Esophagus muscularis mucosa (tissue), 4 donors: ENCODE data around the gene CCDC17. TPM values are rescaled to one million over a fixed set of nuclear protein-coding genes. Genes with fewer than 3 reads are reported as not detected.

ENCODE experiments used
- DNase-seq: peaks from one replicate; pipeline ENCODE4 v3.0.0-alpha.2; 2017; ENCODE audit errors: extremely low spot score
- H3K27ac ChIP-seq, 4 donors: fragments of 200-600 bp; sonication (generic); replicated peaks in 1 of 4; 1 replicate in 3 of 4; 2 replicates in 1 of 4; pipeline ENCODE4 v1.5.1; 2016 to 2019; ENCODE audit warnings: mild to moderate bottlenecking in 1 of 4
- H3K27me3 ChIP-seq, 4 donors: fragments of 200-600 bp; sonication (generic); one replicate each; pipeline versions ENCODE4 v1.5.1 to v1.6.0; 2016 to 2019
- H3K36me3 ChIP-seq, 4 donors: fragments of 200-600 bp; sonication (generic); one replicate each; pipeline ENCODE4 v1.5.1; 2016 to 2019
- H3K4me1 ChIP-seq, 4 donors: fragments of 200-600 bp; sonication (generic); one replicate each; pipeline ENCODE4 v1.5.1; 2016 to 2019
- H3K4me3 ChIP-seq, 4 donors: fragments of 200-600 bp; sonication (generic); 1 replicate in 2 of 4; 2 replicates in 2 of 4; pipeline ENCODE4 v1.5.1; 2016 to 2019; ENCODE audit warnings: mild to moderate bottlenecking in 4 of 4, moderate library complexity in 1 of 4
- H3K9me3 ChIP-seq, 4 donors: fragments of 200-600 bp; sonication (generic); 1 replicate in 3 of 4; 2 replicates in 1 of 4; pipeline ENCODE4 v1.5.1; 2016 to 2019
- CTCF ChIP-seq, 3 experiments: fragments of 200-600 bp in 2 of 3; fragments of 450-650 bp in 1 of 3; sonication (generic) in 2 of 3; IDR thresholded peaks; one replicate each; pipeline ENCODE4 v1.5.1; 2017 to 2019; ENCODE audit warnings: antibody characterized with exemption in 3 of 3, mild to moderate bottlenecking in 2 of 3, moderate library complexity in 1 of 3
- EP300 ChIP-seq: sonication (generic); formaldehyde crosslinking; IDR thresholded peaks from one replicate; pipeline ENCODE4 v1.6.1; 2017; ENCODE audit warnings: antibody characterized with exemption
- POLR2A ChIP-seq: fragments of 450-650 bp; IDR thresholded peaks from one replicate; pipeline ENCODE4 v1.6.1; 2017; ENCODE audit warnings: antibody characterized with exemption, moderate library complexity, mild to moderate bottlenecking, low read depth
- POLR2AphosphoS5 ChIP-seq, 2 donors: sonication (generic); formaldehyde crosslinking; IDR thresholded peaks; one replicate each; pipeline ENCODE4 v1.6.1; 2017; ENCODE audit warnings: antibody characterized with exemption in 2 of 2
- WGBS: methylation state at CpG from one replicate; pipeline ENCODE4 v1.1.5; 2018; 5-methylcytosine and 5-hydroxymethylcytosine counted together
- intact Hi-C: fragments of 100-400 bp; cut with DNase I; formaldehyde crosslinking; loops from one replicate; pipeline ENCODE4 v1.15.1; 2023
- total RNA-seq, 4 donors: library from RNA; depleted of rRNA; stranded (reverse); fragments of >200 nt; gene quantifications; one replicate each; pipeline versions ENCODE4 v1.1.0 to v1.2.1, GENCODE V29; 2016

Gene CCDC17
- total RNA-seq, 4 donors from 2014 or later: 0.66 to 1.0 (median 0.90) TPM

DNA sequence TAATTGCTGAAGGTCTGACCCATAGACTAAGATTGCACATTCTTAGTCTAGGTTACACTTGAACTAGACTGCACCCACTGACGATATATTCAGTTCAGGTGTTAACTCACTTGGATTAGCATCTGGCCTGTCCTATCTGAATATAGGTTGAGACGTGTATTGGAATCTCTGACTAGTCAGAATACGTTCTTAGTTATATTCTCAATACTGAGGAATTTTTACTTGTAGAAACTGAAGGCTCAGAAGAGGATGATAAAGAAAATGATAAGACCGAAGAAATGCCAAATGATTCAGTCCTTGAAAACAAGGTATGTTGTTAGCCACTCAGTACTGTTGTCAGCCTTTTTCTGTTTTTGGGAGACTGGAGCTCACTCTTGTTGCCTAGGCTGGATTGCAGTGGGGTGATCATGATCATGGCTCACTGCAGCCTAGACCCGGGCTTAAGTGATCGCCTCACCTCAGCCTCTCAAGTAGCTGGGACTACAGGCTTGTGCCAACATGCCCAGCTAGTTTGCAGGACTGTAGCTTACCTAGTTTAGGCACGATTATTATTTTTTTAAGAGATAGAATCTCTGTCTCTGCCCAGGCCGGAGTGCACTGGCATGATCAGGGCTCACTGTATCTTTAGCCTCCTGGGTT, 10.8 kb downstream of the CCDC17 start:
- DNase-seq: no peak
- H3K4me1 ChIP-seq: peaks cover 0 to 8% (median 7%) of the 10 kb centered on the region in 4 donors
- no peak overlapping the region for H3K27ac ChIP-seq
- no peak overlapping the region for H3K4me3 ChIP-seq
- WGBS: 91% methylated on average over 8 of the region's 8 CpGs
- peaks cover 41 to 85% (median 70%) of the 10 kb centered on the region in 4 donors for H3K36me3 ChIP-seq
- TF ChIP-seq EP300: no peak
- no peak for TF ChIP-seq POLR2AphosphoS5 (IDR thresholded peaks at IDR 0.05)
- no peak for TF ChIP-seq CTCF (IDR thresholded peaks at IDR 0.05)
- no peak for TF ChIP-seq POLR2A
- H3K9me3 ChIP-seq: no peaks in the 10 kb centered on the region
- intact Hi-C loops: no loop called here
- H3K27me3 ChIP-seq: no peaks in the 10 kb centered on the region

GRCh38 chr1:45610589-45611226, 13.1 kb downstream of the CCDC17 start:
- no peaks in the 10 kb centered on the region for H3K27me3 ChIP-seq
- no peak overlapping the region for H3K4me3 ChIP-seq
- no peak overlapping the region for H3K27ac ChIP-seq
- H3K9me3 ChIP-seq: no peaks in the 10 kb centered on the region
- DNase-seq: no peak
- 95% methylated on average over 9 of the region's 10 CpGs for WGBS
- H3K36me3 ChIP-seq: peaks cover 23 to 82% (median 61%) of the 10 kb centered on the region in 4 donors
- intact Hi-C loops: no loop called here
- TF ChIP-seq POLR2AphosphoS5 (IDR thresholded peaks at IDR 0.05) (no peak), EP300 (no peak), CTCF (IDR thresholded peaks at IDR 0.05) (no peak), POLR2A (no peak)
- H3K4me1 ChIP-seq: peaks cover 0 to 14% (median 11%) of the 10 kb centered on the region in 4 donors

- H3K4me3 ChIP-seq: no peak overlapping the region
- no peaks in the 10 kb centered on the region for H3K9me3 ChIP-seq
- DNase-seq: no peak
- 75% methylated on average over 5 of the region's 5 CpGs for WGBS
- no peaks in the 10 kb centered on the region for H3K27me3 ChIP-seq
- H3K27ac ChIP-seq: peak overlapping the region in 1 of 4 donors; percentile 47
- H3K36me3 ChIP-seq: peaks cover 10 to 76% (median 50%) of the 10 kb centered on the region in 4 donors
- intact Hi-C loops: no loop called here
- TF ChIP-seq POLR2A: no peak
- peaks cover 0 to 14% (median 11%) of the 10 kb centered on the region in 4 donors for H3K4me1 ChIP-seq
Observed at GRCh38 chr1:45608175-45609156, 15.4 kb downstream of the CCDC17 start.

- Histone ChIP-seq H3K4me3 (no peak overlapping the region), H3K36me3 (peaks cover 10 to 77% (median 45%) of the 10 kb centered on the region in 4 donors), H3K4me1 (peaks cover 0 to 14% (median 11%) of the 10 kb centered on the region in 4 donors), H3K27ac (peak overlapping the region in 1 of 4 donors; percentile 47), H3K27me3 (no peaks in the 10 kb centered on the region), H3K9me3 (no peaks in the 10 kb centered on the region)
- 82% methylated on average over 6 of the region's 6 CpGs for WGBS
- no peak for DNase-seq
- no peak for TF ChIP-seq POLR2A
- TF ChIP-seq CTCF (IDR thresholded peaks at IDR 0.05): no peak
- no peak for TF ChIP-seq POLR2AphosphoS5 (IDR thresholded peaks at IDR 0.05)
- no peak for TF ChIP-seq EP300
- intact Hi-C loops: no loop called here
Observed at GRCh38 chr1:45607404-45608074, 16.3 kb downstream of the CCDC17 start.
